K562 (cell line): ENCODE data around the gene NTN1. TPM values are rescaled to one million over a fixed set of nuclear protein-coding genes. Genes with fewer than 3 reads are reported as not detected.

Experiments
- ATAC-seq: fragments of 200-7000 bp; cut with Tn5 transposase; 3 replicates; pipeline ENCODE4 v1.9.1; 2020; ENCODE audit warnings: moderate library complexity
- BruUV-seq: library from RNA; stranded (reverse); fragments of 400-500 nt; replicated peaks from 2 replicates; lab custom pipeline; 2021; lab: Mats Ljungman, UMichigan
- CTCF ChIA-PET: fragments of 300-600 bp; formaldehyde crosslinking; extraction: SDS; loops from one replicate; lab custom pipeline; 2021; ENCODE audit warnings: low intra/inter-chr PET ratio; lab: Yijun Ruan, JAX
- POLR2A ChIA-PET: fragments of 300-600, 350-650 bp; sonication (Branson Sonifier 250); formaldehyde crosslinking; extraction: SDS; loops from one replicate; lab custom pipeline; 2021; ENCODE audit warnings: antibody characterized with exemption, inconsistent platforms; lab: Yijun Ruan, JAX
- DNase-seq, 4 experiments: peaks; one replicate each; pipeline versions ENCODE4 v3.0.0 to v3.0.0-alpha.2; 2011 to 2018; ENCODE audit warnings: low spot score in 3 of 4, mixed read lengths in 3 of 4; ENCODE audit errors: extremely low read depth in 1 of 4
- FAIRE-seq: peaks from 2 replicates; lab custom pipeline; 2011; peaks lifted over from hg19 to GRCh38; lab: Jason Lieb, UNC
- H2AFZ ChIP-seq: 2 replicates; pipeline ENCODE4 v1.6.0; 2011; ENCODE audit warnings: low read depth, low read length, control low read depth, inconsistent platforms
- H3K27ac ChIP-seq: fragments of 200-600 bp; 3 replicates; pipeline ENCODE4 v1.8.0; 2011; ENCODE audit warnings: low read depth, mild to moderate bottlenecking, control low read depth, inconsistent platforms, low read length, moderate library complexity, mixed read lengths; ENCODE audit errors: extremely low read depth
- H3K27me3 ChIP-seq, 2 experiments: fragments of 300-600 bp in 1 of 2; 2 replicates in 1 of 2; 3 replicates in 1 of 2; pipeline versions ENCODE4 v1.6.0 to v1.8.0; 2011; ENCODE audit warnings: inconsistent platforms in 2 of 2, low read length in 2 of 2, mild to moderate bottlenecking in 1 of 2, mixed read lengths in 1 of 2, moderate library complexity in 1 of 2; ENCODE audit not compliant: control insufficient read depth in 2 of 2, insufficient read depth in 2 of 2
- H3K36me3 ChIP-seq: fragments of 300-600 bp; 3 replicates; pipeline ENCODE4 v1.8.0; 2011; ENCODE audit warnings: mild to moderate bottlenecking, low read length, inconsistent platforms; ENCODE audit not compliant: control insufficient read depth, insufficient read depth
- H3K4me1 ChIP-seq, 2 experiments: fragments of 200-600 bp in 1 of 2; replicated peaks in 1 of 2; 2 replicates in 1 of 2; 3 replicates in 1 of 2; pipeline versions ENCODE4 v1.5.1 to v1.8.0; 2011; ENCODE audit warnings: inconsistent platforms in 2 of 2, low read length in 2 of 2, mild to moderate bottlenecking in 1 of 2, mixed read lengths in 1 of 2, moderate library complexity in 1 of 2; ENCODE audit not compliant: control insufficient read depth in 2 of 2, insufficient read depth in 2 of 2
- H3K4me2 ChIP-seq: 2 replicates; pipeline ENCODE4 v1.6.1; 2011; ENCODE audit warnings: low read length, control low read depth, inconsistent platforms, mixed read lengths; ENCODE audit not compliant: insufficient read depth
- H3K4me3 ChIP-seq: fragments of 200-600 bp; sonication (generic), shearing (Covaris generic); 2 replicates; pipeline ENCODE4 v1.5.1; 2016; ENCODE audit warnings: control low read depth, inconsistent platforms
- H3K79me2 ChIP-seq: fragments of 200-600 bp; 3 replicates; pipeline ENCODE4 v1.8.0; 2011; ENCODE audit warnings: low read length, inconsistent platforms; ENCODE audit not compliant: control insufficient read depth, insufficient read depth
- H3K9ac ChIP-seq, 2 experiments: 2 replicates each; pipeline versions ENCODE4 v1.6.0 to v1.6.1; 2011; ENCODE audit warnings: low read depth in 2 of 2, low read length in 2 of 2, control low read depth in 1 of 2, inconsistent platforms in 1 of 2, mild to moderate bottlenecking in 1 of 2, mixed read lengths in 1 of 2; ENCODE audit not compliant: insufficient read depth in 1 of 2
- H3K9me1 ChIP-seq: one replicate; pipeline ENCODE4 v1.6.0; 2011; ENCODE audit warnings: inconsistent platforms, mild to moderate bottlenecking, low read length, moderate library complexity; ENCODE audit not compliant: control insufficient read depth, insufficient read depth
- H3K9me3 ChIP-seq: replicated peaks from 2 replicates; pipeline ENCODE4 v1.5.1; 2011; ENCODE audit warnings: low read depth, low read length, inconsistent platforms; ENCODE audit not compliant: control insufficient read depth, insufficient read depth
- H4K20me1 ChIP-seq: replicated peaks from 2 replicates; pipeline ENCODE4 v1.6.1; 2011; ENCODE audit warnings: low read length, inconsistent platforms, mixed read lengths; ENCODE audit not compliant: control insufficient read depth, insufficient read depth
- HMBOX1 ChIP-seq: sonication (generic); IDR thresholded peaks from 2 replicates; pipeline ENCODE4 v1.6.1; 2016
- ZBTB11 ChIP-seq, 3 experiments: fragments of 200-800 bp in 1 of 3; fragments of 250-450 bp in 1 of 3; fragments of 450-650 bp in 1 of 3; sonication (Bioruptor Pico) in 1 of 3; sonication (Bioruptor generic) in 1 of 3; formaldehyde crosslinking in 1 of 3; IDR thresholded peaks; 2 replicates each; pipeline versions ENCODE4 v1.6.1 to v1.8.0; 2016 to 2022; ENCODE audit warnings: mild to moderate bottlenecking in 2 of 3, missing genetic modification characterization in 2 of 3, missing compliant biosample characterization in 1 of 3, moderate library complexity in 1 of 3
- WGBS: fragments of 100-300 bp; shearing (Covaris generic); methylation state at CpG from one replicate; pipeline ENCODE4 v1.1.6; 2016; ENCODE audit warnings: low coverage, mixed read lengths; ENCODE audit not compliant: insufficient coverage; ENCODE audit errors: missing lambda C conversion rate; 5-methylcytosine and 5-hydroxymethylcytosine counted together
- in situ Hi-C: fragments of 300-500 bp; cut with MboI; formaldehyde crosslinking; loops from 4 replicates; pipeline ENCODE4 v1.15.0; 2018; ENCODE audit warnings: inconsistent platforms, mixed read lengths
- intact Hi-C: fragments of 100-400 bp; cut with micrococcal nuclease; formaldehyde crosslinking; loops from 2 replicates; pipeline ENCODE4 v1.14.2; 2022
- polyA plus RNA-seq, 8 experiments: library from polyadenylated mRNA; depleted of rRNA in 4 of 8; stranded (reverse) in 5 of 8; unstranded in 3 of 8; fragments of >200 nt; fragmentation: Nextera tagmentation in 2 of 8; fragmentation: Illumina TruSeq in 1 of 8; extraction: Ambion mirVana in 2 of 8; extraction: Trizol in 1 of 8; gene quantifications; 2 replicates each; pipeline versions ENCODE4 v1.2.1 to v1.2.3, GENCODE V29; 2011 to 2014; ENCODE audit warnings: inconsistent platforms in 1 of 8, missing spikeins in 1 of 8
- total RNA-seq, 7 experiments: library from RNA; depleted of rRNA in 6 of 7; stranded (reverse); fragments of >200 nt in 6 of 7; fragmentation: Illumina TruSeq in 2 of 7; extraction: Trizol in 2 of 7; gene quantifications; 2 replicates each; pipeline versions ENCODE4 v1.2.1 to v1.2.3, GENCODE V29; 2011 to 2021; ENCODE audit warnings: low replicate concordance in 1 of 7

Gene NTN1
- total and polyA plus RNA-seq, 9 of the 15 experiments (the other 6 are each of a cell fraction or from before 2014, with no cell fraction given): 0.02 TPM; not detected in 8

GRCh38 chr17:9016941-9017552 lies 4.3 kb upstream of the NTN1 start:
- no CpG with 5 or more reads among the region's 3 CpGs for WGBS
- no peak overlapping the region for H2AFZ ChIP-seq
- H3K4me3 ChIP-seq: no peak overlapping the region

More at GRCh38 chr17:9016941-9017552, 4.3 kb upstream of the NTN1 start:
- Histone ChIP-seq H3K4me2 (no peak overlapping the region), H3K9ac (no peak overlapping the region), H3K79me2 (no peaks in the 10 kb centered on the region), H4K20me1 (no peaks in the 10 kb centered on the region), H3K9me3 (no peaks in the 10 kb centered on the region), H3K27ac (no peak overlapping the region), H3K27me3 (no peaks in the 10 kb centered on the region; a peak in 2 of 5 replicates), H3K9me1 (no peaks in the 10 kb centered on the region), H3K36me3 (no peaks in the 10 kb centered on the region), H3K4me1 (peaks cover 0 to 6% of the 10 kb centered on the region in 2 experiments; a peak in 1 of 5 replicates)
- no TSS peak for BruUV-seq
- DNase-seq (no peak), FAIRE-seq (no peak), ATAC-seq (no peak)
- ChIA-PET CTCF (no interaction called here), POLR2A (no interaction called here)
- TF ChIP-seq HMBOX1: peak; percentile 37; the same call in 1 of the 2 replicates
- no peak for TF ChIP-seq ZBTB11 (CRISPR knock-in tag; IDR thresholded peaks at IDR 0.05)
- intact Hi-C loops (no loop called here), in situ Hi-C loops (no loop called here)
